ENCODE measurements around the gene SOX3. TPM values are rescaled to one million over a fixed set of nuclear protein-coding genes. Genes with fewer than 3 reads are reported as not detected.

Gene SOX3
- total RNA-seq, 1 experiment from 2014 or later: not detected

- ChIA-PET CTCF (no interaction called here), POLR2A (ENCODE audit: unreplicated experiment) (no interaction called here)
- H3F3A ChIP-seq (ENCODE audit: insufficient read depth, low read depth): no peaks in the 10 kb centered on the region
- no peaks in the 10 kb centered on the region for H3K9me3 ChIP-seq (ENCODE audit: insufficient read depth, low read depth)
- intact Hi-C loops (cut with micrococcal nuclease; ENCODE audit: unreplicated experiment): no loop called here
- DNase-seq: no peak
- H3K27me3 ChIP-seq (ENCODE audit: insufficient read depth, low read depth): no peaks in the 10 kb centered on the region
- H3K4me2 ChIP-seq: no peak overlapping the region
- no peaks in the 10 kb centered on the region for H3K36me3 ChIP-seq (ENCODE audit: low read depth)
- no peaks in the 10 kb centered on the region for H3K9me2 ChIP-seq (ENCODE audit: insufficient read depth)
- no peaks in the 10 kb centered on the region for H3K79me2 ChIP-seq (ENCODE audit: low read depth)
- TF ChIP-seq, protein P1, sequence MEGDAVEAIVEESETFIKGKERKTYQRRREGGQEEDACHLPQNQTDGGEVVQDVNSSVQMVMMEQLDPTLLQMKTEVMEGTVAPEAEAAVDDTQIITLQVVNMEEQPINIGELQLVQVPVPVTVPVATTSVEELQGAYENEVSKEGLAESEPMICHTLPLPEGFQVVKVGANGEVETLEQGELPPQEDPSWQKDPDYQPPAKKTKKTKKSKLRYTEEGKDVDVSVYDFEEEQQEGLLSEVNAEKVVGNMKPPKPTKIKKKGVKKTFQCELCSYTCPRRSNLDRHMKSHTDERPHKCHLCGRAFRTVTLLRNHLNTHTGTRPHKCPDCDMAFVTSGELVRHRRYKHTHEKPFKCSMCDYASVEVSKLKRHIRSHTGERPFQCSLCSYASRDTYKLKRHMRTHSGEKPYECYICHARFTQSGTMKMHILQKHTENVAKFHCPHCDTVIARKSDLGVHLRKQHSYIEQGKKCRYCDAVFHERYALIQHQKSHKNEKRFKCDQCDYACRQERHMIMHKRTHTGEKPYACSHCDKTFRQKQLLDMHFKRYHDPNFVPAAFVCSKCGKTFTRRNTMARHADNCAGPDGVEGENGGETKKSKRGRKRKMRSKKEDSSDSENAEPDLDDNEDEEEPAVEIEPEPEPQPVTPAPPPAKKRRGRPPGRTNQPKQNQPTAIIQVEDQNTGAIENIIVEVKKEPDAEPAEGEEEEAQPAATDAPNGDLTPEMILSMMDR (conservative IDR thresholded peaks at IDR 0.05): no peak
- TF ChIP-seq EZH2 (IDR thresholded peaks at IDR 0.05; ENCODE audit: low read depth): no peak
- no peak overlapping the region for H2AFZ ChIP-seq
- H3K4me3 ChIP-seq: no peak overlapping the region
- no peaks in the 10 kb centered on the region for H4K20me1 ChIP-seq (ENCODE audit: insufficient read depth)
- H3K27ac ChIP-seq: no peak overlapping the region
- no peaks in the 10 kb centered on the region for H3K4me1 ChIP-seq (replicated peaks; ENCODE audit: insufficient read depth)
- BruUV-seq (replicated peaks): no TSS peak
Measured at GRCh38 chrX:140480765-140481164, 24.1 kb downstream of the SOX3 start.

DNA sequence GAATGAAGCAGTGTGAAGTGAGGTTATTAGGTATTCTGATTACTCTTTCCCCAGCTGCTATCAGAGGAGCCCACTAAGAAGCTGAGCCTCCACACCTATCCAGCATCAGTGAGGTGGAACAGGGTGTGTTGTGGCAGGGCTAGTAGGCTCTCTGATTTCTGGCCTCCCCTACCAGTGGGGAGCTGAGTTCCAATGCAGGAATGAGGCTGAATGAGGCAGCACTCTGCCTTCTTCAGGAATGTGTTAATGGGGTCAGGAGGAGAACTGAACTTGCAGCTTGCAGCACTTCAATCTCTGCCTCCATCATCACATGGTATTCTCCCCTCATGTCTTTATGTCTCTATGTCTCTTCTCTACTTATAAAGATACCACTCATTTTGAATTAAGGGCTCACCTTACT is 26.9 kb downstream of the SOX3 start:
- no peak for DNase-seq
- no peaks in the 10 kb centered on the region for H3K4me1 ChIP-seq (replicated peaks; ENCODE audit: insufficient read depth)
- H3F3A ChIP-seq (ENCODE audit: insufficient read depth, low read depth): no peaks in the 10 kb centered on the region
- H3K36me3 ChIP-seq (ENCODE audit: low read depth): no peaks in the 10 kb centered on the region
- POLR2A ChIA-PET (ENCODE audit: unreplicated experiment): no interaction called here
- no TSS peak for BruUV-seq (replicated peaks)
- intact Hi-C loops (cut with micrococcal nuclease; ENCODE audit: unreplicated experiment): no loop called here
- CTCF ChIA-PET: no interaction called here
- no peak overlapping the region for H3K27ac ChIP-seq
- H3K4me3 ChIP-seq: no peak overlapping the region
- no peaks in the 10 kb centered on the region for H3K9me2 ChIP-seq (ENCODE audit: insufficient read depth)
- TF ChIP-seq EZH2 (IDR thresholded peaks at IDR 0.05; ENCODE audit: low read depth): no peak
- TF ChIP-seq, protein P1 (conservative IDR thresholded peaks at IDR 0.05): no peak
- H2AFZ ChIP-seq: no peak overlapping the region
- H3K4me2 ChIP-seq: no peak overlapping the region
- H3K27me3 ChIP-seq (ENCODE audit: insufficient read depth, low read depth): no peaks in the 10 kb centered on the region
- H4K20me1 ChIP-seq (ENCODE audit: insufficient read depth): no peaks in the 10 kb centered on the region
- 0 out of 2 replicates have a peak, but pooled peaks cover 4% of the 10 kb centered on the region for H3K9me3 ChIP-seq (ENCODE audit: insufficient read depth, low read depth)
- H3K79me2 ChIP-seq (ENCODE audit: low read depth): no peaks in the 10 kb centered on the region

DNA sequence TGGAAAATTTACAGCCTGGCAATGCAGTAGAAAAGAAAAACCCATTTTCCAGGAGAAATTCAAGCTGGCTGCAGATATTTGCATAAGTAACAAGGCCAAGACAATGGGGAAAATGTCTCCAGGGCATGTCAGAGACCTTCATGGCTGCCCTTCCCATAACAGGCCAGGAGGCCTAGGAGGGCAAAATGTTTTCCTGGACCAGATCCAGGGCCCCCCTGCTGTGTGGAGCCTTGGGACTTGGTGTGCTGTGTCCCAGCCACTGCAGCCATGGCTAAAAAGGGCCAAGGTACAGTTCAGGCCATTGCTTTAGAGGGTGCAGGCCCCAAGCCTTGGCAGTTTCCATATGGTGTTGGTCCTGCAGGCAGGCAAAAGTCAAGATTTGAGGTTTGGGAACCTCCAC is 29.8 kb downstream of the SOX3 start:
- no peak overlapping the region for H2AFZ ChIP-seq
- H3K4me3 ChIP-seq: no peak overlapping the region
- intact Hi-C loops (cut with micrococcal nuclease; ENCODE audit: unreplicated experiment): no loop called here
- no peaks in the 10 kb centered on the region for H3F3A ChIP-seq (ENCODE audit: insufficient read depth, low read depth)
- no peak overlapping the region for H3K27ac ChIP-seq
- 0 out of 2 replicates have a peak, but pooled peaks cover 4% of the 10 kb centered on the region for H3K9me3 ChIP-seq (ENCODE audit: insufficient read depth, low read depth)
- CTCF ChIA-PET: no interaction called here
- DNase-seq: no peak
- no peaks in the 10 kb centered on the region for H3K4me1 ChIP-seq (replicated peaks; ENCODE audit: insufficient read depth)
- TF ChIP-seq, protein P1 (conservative IDR thresholded peaks at IDR 0.05): no peak
- TF ChIP-seq EZH2 (IDR thresholded peaks at IDR 0.05; ENCODE audit: low read depth): no peak
- no peaks in the 10 kb centered on the region for H3K79me2 ChIP-seq (ENCODE audit: low read depth)
- BruUV-seq (replicated peaks): no TSS peak
- H3K27me3 ChIP-seq (ENCODE audit: insufficient read depth, low read depth): no peaks in the 10 kb centered on the region
- no peak overlapping the region for H3K4me2 ChIP-seq
- H3K9me2 ChIP-seq (ENCODE audit: insufficient read depth): no peaks in the 10 kb centered on the region
- POLR2A ChIA-PET (ENCODE audit: unreplicated experiment): no interaction called here
- no peaks in the 10 kb centered on the region for H4K20me1 ChIP-seq (ENCODE audit: insufficient read depth)
- H3K36me3 ChIP-seq (ENCODE audit: low read depth): no peaks in the 10 kb centered on the region

Measured in PC-9 (cell line).